ENCODE data around the gene EXTL2. TPM values are rescaled to one million over a fixed set of nuclear protein-coding genes. Genes with fewer than 3 reads are reported as not detected.

EXTL2 gene
- total and polyA plus RNA-seq, 4 donors = 3.6 to 8.7 (median 7.6) TPM

DNA sequence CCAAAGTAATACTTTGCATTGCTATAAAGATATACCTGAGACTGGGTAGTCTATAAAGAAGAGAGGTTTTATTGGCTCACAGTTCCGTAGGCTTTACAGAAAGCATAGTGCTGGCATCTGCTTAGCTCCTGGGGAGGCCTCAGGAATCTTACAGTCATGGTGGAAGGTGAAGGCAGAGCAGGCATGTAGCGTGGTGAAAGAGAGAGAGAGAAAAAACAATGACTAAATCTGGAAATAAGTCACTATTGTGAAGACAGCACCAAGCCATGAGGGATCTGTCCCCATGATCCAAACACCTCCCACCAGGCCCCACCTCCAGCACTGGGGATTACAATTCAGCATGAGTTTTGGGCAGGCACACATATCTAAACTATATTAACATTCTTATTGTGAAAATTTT lies 31.6 kb upstream of the EXTL2 start (continued):
- TF ChIP-seq, protein P1, sequence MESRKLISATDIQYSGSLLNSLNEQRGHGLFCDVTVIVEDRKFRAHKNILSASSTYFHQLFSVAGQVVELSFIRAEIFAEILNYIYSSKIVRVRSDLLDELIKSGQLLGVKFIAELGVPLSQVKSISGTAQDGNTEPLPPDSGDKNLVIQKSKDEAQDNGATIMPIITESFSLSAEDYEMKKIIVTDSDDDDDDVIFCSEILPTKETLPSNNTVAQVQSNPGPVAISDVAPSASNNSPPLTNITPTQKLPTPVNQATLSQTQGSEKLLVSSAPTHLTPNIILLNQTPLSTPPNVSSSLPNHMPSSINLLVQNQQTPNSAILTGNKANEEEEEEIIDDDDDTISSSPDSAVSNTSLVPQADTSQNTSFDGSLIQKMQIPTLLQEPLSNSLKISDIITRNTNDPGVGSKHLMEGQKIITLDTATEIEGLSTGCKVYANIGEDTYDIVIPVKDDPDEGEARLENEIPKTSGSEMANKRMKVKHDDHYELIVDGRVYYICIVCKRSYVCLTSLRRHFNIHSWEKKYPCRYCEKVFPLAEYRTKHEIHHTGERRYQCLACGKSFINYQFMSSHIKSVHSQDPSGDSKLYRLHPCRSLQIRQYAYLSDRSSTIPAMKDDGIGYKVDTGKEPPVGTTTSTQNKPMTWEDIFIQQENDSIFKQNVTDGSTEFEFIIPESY (IDR thresholded peaks at IDR 0.05) = no peak

DNA sequence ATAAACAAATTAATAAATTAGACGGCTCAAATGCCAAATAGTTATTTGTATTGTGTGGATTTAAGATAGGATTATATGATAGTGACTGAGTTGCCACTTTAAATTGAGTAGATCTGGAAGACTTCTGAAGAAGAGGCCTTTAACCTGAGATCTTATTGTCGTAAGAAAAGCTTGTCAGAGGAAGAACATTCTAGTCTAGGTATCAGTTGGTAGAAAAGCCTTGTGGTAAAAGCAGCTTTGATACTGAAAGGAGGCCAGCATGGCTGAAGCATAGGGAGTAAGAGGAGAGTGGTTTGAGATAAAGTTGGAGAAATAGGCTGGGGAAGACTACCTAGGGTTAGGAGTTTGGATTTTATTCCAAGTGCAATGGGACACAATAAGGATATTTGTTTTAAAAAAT lies 30.3 kb upstream of the EXTL2 start:
- H3K4me1 ChIP-seq (ENCODE audit: control insufficient read depth in 4 of 4, insufficient read depth in 4 of 4, low read length in 3 of 4) = no peaks in the 10 kb centered on the region
- no peak overlapping the region for H3K4me3 ChIP-seq (ENCODE audit: low read depth in 1 of 3, low read length in 3 of 3)
- peaks cover 0 to 3% (median under 1%) of the 10 kb centered on the region in 4 donors for H3K36me3 ChIP-seq (ENCODE audit: control insufficient read depth in 4 of 4, insufficient read depth in 3 of 4, low read depth in 1 of 4, low read length in 3 of 4)
- no peaks in the 10 kb centered on the region for H3K9me3 ChIP-seq (ENCODE audit: control insufficient read depth in 4 of 4, low read length in 3 of 4)
- no peak overlapping the region for H3K9ac ChIP-seq (ENCODE audit: low read depth in 1 of 2, low read length in 2 of 2)
- no peak for DNase-seq (ENCODE audit: low spot score)
- H3K27me3 ChIP-seq (ENCODE audit: control insufficient read depth in 4 of 4, insufficient read depth in 4 of 4, low read length in 3 of 4) = no peaks in the 10 kb centered on the region
- no peak overlapping the region for H3K27ac ChIP-seq (ENCODE audit: low read depth in 1 of 2, low read length in 2 of 2)
- no peak for TF ChIP-seq EGR1 (IDR thresholded peaks at IDR 0.05; ENCODE audit: low read depth in 2 of 2)
- no peak for TF ChIP-seq NR2F2 (IDR thresholded peaks at IDR 0.05)
- TF ChIP-seq, protein P2, sequence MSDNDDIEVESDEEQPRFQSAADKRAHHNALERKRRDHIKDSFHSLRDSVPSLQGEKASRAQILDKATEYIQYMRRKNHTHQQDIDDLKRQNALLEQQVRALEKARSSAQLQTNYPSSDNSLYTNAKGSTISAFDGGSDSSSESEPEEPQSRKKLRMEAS (IDR thresholded peaks at IDR 0.05) = no peak
- TF ChIP-seq YY1 (IDR thresholded peaks at IDR 0.05) = no peak
- TF ChIP-seq GABPA (IDR thresholded peaks at IDR 0.05 in 1 of 2, conservative IDR thresholded peaks at IDR 0.05 in 1 of 2) = no peak
- TF ChIP-seq, protein P1 (IDR thresholded peaks at IDR 0.05) = no peak
- TF ChIP-seq HNF4G (IDR thresholded peaks at IDR 0.05) = no peak
- TF ChIP-seq RXRA (IDR thresholded peaks at IDR 0.05) = no peak
- TF ChIP-seq FOXA2 (IDR thresholded peaks at IDR 0.05) = no peak
- TF ChIP-seq FOXA1 (IDR thresholded peaks at IDR 0.05) = no peak
- TF ChIP-seq RAD21 (IDR thresholded peaks at IDR 0.05) = no peak
- TF ChIP-seq, protein P3, sequence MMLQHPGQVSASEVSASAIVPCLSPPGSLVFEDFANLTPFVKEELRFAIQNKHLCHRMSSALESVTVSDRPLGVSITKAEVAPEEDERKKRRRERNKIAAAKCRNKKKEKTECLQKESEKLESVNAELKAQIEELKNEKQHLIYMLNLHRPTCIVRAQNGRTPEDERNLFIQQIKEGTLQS (IDR thresholded peaks at IDR 0.05) = no peak
- no peak for TF ChIP-seq HNF4A (conservative IDR thresholded peaks at IDR 0.05)
- TF ChIP-seq TAF1 (conservative IDR thresholded peaks at IDR 0.05) = no peak
- TF ChIP-seq SP1 (IDR thresholded peaks at IDR 0.05) = no peak
- TF ChIP-seq, protein P4, sequence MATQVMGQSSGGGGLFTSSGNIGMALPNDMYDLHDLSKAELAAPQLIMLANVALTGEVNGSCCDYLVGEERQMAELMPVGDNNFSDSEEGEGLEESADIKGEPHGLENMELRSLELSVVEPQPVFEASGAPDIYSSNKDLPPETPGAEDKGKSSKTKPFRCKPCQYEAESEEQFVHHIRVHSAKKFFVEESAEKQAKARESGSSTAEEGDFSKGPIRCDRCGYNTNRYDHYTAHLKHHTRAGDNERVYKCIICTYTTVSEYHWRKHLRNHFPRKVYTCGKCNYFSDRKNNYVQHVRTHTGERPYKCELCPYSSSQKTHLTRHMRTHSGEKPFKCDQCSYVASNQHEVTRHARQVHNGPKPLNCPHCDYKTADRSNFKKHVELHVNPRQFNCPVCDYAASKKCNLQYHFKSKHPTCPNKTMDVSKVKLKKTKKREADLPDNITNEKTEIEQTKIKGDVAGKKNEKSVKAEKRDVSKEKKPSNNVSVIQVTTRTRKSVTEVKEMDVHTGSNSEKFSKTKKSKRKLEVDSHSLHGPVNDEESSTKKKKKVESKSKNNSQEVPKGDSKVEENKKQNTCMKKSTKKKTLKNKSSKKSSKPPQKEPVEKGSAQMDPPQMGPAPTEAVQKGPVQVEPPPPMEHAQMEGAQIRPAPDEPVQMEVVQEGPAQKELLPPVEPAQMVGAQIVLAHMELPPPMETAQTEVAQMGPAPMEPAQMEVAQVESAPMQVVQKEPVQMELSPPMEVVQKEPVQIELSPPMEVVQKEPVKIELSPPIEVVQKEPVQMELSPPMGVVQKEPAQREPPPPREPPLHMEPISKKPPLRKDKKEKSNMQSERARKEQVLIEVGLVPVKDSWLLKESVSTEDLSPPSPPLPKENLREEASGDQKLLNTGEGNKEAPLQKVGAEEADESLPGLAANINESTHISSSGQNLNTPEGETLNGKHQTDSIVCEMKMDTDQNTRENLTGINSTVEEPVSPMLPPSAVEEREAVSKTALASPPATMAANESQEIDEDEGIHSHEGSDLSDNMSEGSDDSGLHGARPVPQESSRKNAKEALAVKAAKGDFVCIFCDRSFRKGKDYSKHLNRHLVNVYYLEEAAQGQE (IDR thresholded peaks at IDR 0.05) = no peak
- TF ChIP-seq, protein P5, sequence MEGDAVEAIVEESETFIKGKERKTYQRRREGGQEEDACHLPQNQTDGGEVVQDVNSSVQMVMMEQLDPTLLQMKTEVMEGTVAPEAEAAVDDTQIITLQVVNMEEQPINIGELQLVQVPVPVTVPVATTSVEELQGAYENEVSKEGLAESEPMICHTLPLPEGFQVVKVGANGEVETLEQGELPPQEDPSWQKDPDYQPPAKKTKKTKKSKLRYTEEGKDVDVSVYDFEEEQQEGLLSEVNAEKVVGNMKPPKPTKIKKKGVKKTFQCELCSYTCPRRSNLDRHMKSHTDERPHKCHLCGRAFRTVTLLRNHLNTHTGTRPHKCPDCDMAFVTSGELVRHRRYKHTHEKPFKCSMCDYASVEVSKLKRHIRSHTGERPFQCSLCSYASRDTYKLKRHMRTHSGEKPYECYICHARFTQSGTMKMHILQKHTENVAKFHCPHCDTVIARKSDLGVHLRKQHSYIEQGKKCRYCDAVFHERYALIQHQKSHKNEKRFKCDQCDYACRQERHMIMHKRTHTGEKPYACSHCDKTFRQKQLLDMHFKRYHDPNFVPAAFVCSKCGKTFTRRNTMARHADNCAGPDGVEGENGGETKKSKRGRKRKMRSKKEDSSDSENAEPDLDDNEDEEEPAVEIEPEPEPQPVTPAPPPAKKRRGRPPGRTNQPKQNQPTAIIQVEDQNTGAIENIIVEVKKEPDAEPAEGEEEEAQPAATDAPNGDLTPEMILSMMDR (IDR thresholded peaks at IDR 0.05; ENCODE audit: low read depth, low read length, missing input control) = no peak
- no peak for TF ChIP-seq JUND (IDR thresholded peaks at IDR 0.05)
- WGBS = 92% methylated on average over 2 of the region's 2 CpGs

All from liver (tissue), 9 donors.